Activated effector memory CD4-positive, alpha-beta T cell treated with Interleukin-2 at 50 U/mL for 16 hours (primary cell): ENCODE measurements around the gene IHH.

Experiments
- DNase-seq: peaks from one replicate; pipeline ENCODE4 v3.0.0-alpha.2; 2020

The IHH gene

GRCh38 chr2:219037783-219038499, 22.8 kb downstream of the IHH start:
- no peak for DNase-seq

GRCh38 chr2:219035942-219036341, 24.8 kb downstream of the IHH start:
- DNase-seq = no peak

DNA sequence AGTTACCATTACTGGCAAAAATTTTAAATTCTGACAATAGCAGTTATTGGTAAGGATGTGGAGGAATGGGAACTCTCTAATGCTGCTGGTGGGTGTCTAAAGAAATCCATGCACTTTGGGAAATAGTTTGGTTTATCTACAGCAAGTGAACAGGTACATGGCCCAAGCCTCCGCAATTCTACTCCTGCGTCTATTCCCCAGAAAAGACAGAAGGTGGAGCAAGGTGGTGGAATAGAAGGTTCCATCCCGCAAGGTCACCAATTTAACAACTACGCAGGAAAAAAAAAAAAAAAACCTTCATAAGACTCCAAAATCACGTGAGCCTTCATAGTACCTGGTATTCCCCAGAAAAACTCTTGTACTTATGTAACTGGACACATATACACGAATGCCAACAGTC, 25.9 kb downstream of the IHH start:
- no peak for DNase-seq

GRCh38 chr2:219032051-219032745, 28.5 kb downstream of the IHH start:
- DNase-seq = no peak

DNA sequence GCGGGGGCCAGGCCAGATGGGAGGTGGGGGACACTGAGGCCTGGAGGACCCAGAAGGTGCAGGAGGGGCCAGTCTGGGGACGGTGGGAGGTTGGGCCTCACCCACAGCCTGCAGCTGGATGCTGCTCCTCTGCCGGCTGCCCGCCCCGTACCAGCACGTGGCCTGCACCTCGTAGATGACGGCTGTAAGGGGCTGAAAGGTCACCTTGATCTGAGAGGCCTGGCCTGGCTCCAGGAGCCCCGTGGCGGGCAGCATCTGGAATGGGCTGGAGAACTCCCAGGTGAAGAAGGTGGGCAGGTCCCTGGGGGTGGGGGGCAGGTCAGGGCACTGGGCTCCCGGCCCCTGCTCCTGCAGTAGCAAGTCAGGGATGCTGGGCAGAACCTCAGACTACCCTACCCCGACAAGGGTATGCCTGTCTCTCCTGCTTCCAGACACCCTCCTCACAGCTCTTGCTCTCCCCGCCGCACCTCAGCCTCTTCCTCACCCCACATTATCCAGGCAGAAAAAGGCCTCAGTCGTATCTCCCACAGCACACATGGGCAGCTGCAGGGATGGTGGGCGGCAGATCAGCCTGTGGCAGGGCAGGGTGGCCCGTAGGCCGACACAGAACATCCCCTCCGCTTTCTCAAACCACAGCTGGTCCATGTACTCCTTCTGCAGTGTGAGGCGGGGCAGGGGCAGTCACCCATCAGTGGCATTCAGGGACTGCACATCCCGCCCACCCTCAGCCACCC, 29.5 kb downstream of the IHH start:
- DNase-seq = no peak

DNA sequence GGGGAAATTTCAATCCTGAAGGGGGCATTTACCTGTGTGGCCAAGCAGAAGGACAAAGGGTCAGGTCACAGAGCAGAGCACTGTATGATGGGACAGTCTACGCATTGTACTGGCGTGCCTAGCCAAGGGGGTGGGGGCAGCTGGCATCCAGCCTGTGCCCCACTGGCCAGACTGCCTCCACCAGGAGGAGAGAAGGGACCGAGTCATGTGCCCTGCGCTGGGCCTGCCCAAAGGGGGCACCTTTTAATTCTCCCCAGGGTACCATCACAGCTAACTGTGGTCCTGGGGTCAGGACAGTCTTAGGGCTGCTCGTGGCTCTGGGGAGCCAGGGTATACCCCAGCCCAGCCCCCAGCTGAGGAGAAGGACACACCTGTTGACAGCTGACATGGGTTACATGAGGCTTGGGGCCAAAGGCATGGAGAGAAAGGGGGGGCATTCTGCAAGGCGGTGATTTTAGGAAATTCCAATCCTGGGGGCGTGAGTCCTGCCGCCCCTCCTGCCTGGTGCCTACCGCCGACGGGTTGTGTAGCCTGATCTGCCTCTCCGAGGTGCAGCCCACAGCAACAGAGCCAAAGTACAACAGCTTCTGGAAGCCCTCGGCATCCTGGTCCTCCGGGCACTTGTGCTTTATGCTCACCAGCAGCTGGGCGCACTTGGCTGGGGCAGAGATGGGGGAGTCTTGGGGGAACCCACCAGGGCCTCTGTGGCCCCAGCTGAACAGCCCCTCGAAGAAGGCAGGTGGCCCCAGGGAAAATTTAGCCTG, 30.4 kb downstream of the IHH start:
- no peak for DNase-seq

DNA sequence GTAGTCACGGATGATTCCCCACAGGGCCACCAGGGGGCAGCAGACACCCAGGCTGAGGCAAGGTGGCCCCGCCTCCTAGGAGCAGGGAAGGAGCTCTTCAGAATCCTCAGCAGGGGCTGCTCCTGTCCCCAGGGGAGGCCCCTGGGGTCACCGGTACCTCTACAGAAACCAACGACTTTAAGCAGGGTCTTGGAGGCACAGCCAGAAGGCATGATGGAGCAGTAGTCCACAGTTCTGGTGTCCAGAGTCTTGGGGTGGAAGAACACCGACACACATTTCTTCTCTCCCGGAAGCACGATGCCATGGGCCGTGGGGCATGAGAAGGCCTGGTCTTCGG, 30.9 kb downstream of the IHH start:
- peak; percentile 57 for DNase-seq

DNA sequence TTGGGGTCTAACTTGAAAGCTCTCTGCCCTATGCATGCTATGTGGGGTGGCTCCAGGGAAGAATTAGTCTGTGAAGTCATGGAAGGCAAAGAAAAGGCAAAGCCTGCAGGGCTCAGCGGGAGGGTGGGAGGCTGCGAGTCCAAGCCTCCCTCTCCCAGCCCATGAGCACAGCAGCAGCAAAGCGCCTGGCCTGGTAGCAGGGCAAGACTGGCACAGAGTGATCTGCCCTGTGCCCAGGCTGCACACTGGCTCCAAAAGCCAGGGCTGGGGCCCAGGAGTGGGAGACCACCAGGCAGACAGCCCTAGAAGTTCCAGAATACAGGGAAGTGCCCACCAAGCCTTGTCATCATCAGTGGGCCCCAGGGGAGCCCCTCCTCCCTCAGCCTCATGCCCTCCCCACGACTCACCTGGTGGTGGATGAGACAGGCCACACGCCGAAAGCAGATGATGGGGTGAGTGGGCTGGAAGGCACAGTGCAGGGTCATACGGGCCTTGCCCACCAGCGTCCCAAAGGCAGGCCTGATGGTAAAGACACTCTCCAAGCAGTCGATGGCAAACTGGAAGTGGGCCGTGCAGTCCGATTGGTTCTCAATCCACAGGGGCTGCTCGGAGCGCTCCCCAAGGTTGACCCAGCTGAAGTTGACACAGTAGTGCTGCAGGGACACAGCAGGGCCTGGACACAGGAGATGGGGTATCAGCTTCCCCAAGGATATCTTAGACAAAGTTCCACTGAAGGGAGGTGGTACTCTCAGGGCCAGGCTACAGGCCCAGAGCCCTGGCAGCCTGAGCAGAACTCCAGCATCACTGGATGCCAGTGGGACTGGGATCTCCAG, 31.5 kb downstream of the IHH start:
- DNase-seq = no peak

DNA sequence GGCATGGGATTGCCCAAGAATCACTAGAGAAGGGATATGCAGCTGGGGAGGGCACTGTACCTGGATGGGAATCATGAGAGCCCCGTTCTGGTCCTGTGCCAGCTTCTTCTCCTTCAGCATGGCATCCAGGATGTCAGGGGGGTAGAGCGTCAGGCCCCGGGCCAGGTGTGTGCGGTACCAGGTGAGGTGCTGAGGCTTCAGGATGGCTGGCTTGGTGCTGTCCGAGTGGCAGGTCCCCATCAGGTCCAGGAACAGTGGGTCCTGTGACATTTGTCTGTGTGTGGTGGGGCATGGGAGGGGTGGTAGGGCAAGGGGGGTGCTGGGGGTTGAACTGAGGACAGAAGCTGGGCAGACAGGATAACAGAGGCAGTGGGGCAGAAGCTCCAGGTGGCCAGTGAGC, 32.6 kb downstream of the IHH start:
- DNase-seq = no peak

GRCh38 chr2:219027511-219028055, 33.1 kb downstream of the IHH start:
- no peak for DNase-seq

DNA sequence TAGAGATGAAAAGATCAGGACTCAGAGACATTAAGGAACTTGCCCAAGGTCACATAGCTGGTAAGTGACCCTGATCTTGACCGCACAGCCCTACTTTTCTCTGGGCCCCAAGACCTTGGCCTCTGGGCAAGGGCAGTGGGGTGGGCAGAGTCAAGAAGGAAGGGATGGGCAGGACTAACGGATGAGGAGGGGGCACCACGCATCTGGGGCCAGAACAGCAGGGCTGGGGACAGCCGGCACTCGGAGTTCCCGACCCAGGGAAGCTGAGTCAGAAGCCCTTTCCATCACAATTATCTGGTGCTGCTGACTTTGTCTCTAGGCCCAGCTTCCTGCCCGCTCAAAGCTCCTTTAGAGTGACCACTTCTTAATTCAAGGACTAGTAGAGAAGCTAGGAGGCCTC, 33.8 kb downstream of the IHH start:
- no peak for DNase-seq

GRCh38 chr2:219025637-219026585, 34.8 kb downstream of the IHH start:
- DNase-seq = no peak

DNA sequence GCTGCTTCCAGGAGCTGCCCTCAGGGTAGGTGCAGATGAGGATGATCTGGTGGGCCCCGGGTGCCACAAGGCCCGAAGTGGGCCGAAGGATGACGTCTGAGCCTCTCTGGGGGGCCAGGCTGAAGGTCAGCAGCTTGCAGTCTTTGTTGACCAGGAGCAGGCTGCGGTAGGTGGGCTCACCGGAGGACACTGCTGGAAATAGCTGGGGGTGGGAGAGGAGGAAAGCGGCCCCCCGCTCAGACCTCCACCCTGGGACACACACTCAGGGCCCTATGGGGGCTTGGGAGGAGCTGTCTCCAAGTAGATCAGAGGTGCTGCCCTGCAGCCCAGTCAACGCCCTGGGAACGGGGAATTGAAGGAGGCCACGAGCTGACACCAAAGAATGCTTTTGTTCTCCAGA, 36.7 kb downstream of the IHH start:
- no peak for DNase-seq

GRCh38 chr2:219023045-219023605, 37.6 kb downstream of the IHH start:
- no peak for DNase-seq

GRCh38 chr2:219022616-219023015, 38.1 kb downstream of the IHH start:
- no peak for DNase-seq

GRCh38 chr2:219022041-219022440, 38.7 kb downstream of the IHH start:
- DNase-seq = no peak

GRCh38 chr2:219021591-219021990, 39.1 kb downstream of the IHH start:
- no peak for DNase-seq

- DNase-seq = no peak
These were observed 39.9 kb downstream of the IHH start for GRCh38 chr2:219020604-219021365.

DNA sequence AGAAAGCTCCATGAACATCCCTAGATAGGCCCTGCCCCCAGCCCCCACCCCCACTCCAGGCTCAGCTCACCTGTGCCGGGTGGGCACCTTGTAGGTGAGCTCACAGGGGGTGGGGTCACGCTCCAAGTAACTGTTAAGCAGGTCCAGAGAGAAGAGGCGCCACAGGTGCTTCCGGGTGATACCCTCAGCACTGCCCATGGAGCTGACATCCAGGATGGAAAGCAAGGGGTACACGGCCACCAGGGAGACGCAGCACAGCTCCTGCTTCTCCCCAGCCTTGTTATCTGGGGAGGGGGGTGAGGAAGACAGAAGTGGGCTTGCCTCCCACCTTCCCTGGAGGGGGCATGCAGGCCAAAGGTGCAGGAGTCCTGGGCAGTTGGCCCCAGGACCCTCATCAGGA, 41.3 kb downstream of the IHH start:
- DNase-seq = no peak

- no peak for DNase-seq
These were observed 42.0 kb downstream of the IHH start for GRCh38 chr2:219018726-219019125.
